HG02884 (cell line): ENCODE measurements around the gene CCDC178.
"Not testable (repeated sequence)": the region's sequence is repeated elsewhere in the genome, so short reads cannot be mapped to it uniquely, and the experiment has no call there.

Experiments
- ATAC-seq: cut with Tn5 transposase; IDR thresholded peaks from one replicate; pipeline ENCODE4 v1.9.1; 2021; ENCODE audit warnings: mild to moderate bottlenecking, moderate library complexity; ENCODE audit not compliant: unreplicated experiment

Gene CCDC178

GRCh38 chr18:33369711-33370449, 70.6 kb downstream of the CCDC178 start:
- ATAC-seq, result no peak

- no peak for ATAC-seq
These were observed 83.8 kb downstream of the CCDC178 start for GRCh38 chr18:33356735-33357134.

- ATAC-seq, result no peak
These were observed 84.8 kb downstream of the CCDC178 start for GRCh38 chr18:33355756-33356155.

- no peak for ATAC-seq
These were observed 85.3 kb downstream of the CCDC178 start for GRCh38 chr18:33355263-33355662.

GRCh38 chr18:33350256-33350655, 90.3 kb downstream of the CCDC178 start:
- no peak for ATAC-seq

- not testable (repeated sequence) for ATAC-seq
These were observed 100.8 kb downstream of the CCDC178 start for GRCh38 chr18:33339733-33340132.

- no peak for ATAC-seq
These were observed 105.7 kb downstream of the CCDC178 start for GRCh38 chr18:33334781-33335180.

GRCh38 chr18:33330711-33331110, 109.8 kb downstream of the CCDC178 start:
- ATAC-seq, result no peak

- no peak for ATAC-seq
These were observed 113.5 kb downstream of the CCDC178 start for GRCh38 chr18:33326975-33327374.

- ATAC-seq, result no peak
These were observed 122.9 kb downstream of the CCDC178 start for GRCh38 chr18:33317640-33318039.

- no peak for ATAC-seq
These were observed 124.4 kb downstream of the CCDC178 start for GRCh38 chr18:33316146-33316587.

- ATAC-seq, result no peak
These were observed 133.0 kb downstream of the CCDC178 start for GRCh38 chr18:33307520-33307919.

- no peak for ATAC-seq
These were observed 136.2 kb downstream of the CCDC178 start for GRCh38 chr18:33304277-33304676.

- no peak for ATAC-seq
These were observed 149.0 kb downstream of the CCDC178 start for GRCh38 chr18:33291539-33291938.

GRCh38 chr18:33288082-33288716, 152.3 kb downstream of the CCDC178 start:
- no peak for ATAC-seq

GRCh38 chr18:33282709-33283333, 157.7 kb downstream of the CCDC178 start:
- ATAC-seq, result no peak

GRCh38 chr18:33282142-33282541, 158.4 kb downstream of the CCDC178 start:
- no peak for ATAC-seq

- ATAC-seq, result no peak
These were observed 163.1 kb downstream of the CCDC178 start for GRCh38 chr18:33277431-33277830.

GRCh38 chr18:33275843-33276242, 164.7 kb downstream of the CCDC178 start:
- no peak for ATAC-seq

- ATAC-seq, result no peak
These were observed 170.2 kb downstream of the CCDC178 start for GRCh38 chr18:33270297-33270696.

GRCh38 chr18:33269223-33269622, 171.3 kb downstream of the CCDC178 start:
- no peak for ATAC-seq

GRCh38 chr18:33264566-33264965, 176.0 kb downstream of the CCDC178 start:
- no peak for ATAC-seq
